Fibroblast of lung (primary cell): ENCODE measurements around the gene WDR33. TPM values are rescaled to one million over a fixed set of nuclear protein-coding genes. Genes with fewer than 3 reads are reported as not detected.
"Not testable (repeated sequence)": the region's sequence is repeated elsewhere in the genome, so short reads cannot be mapped to it uniquely, and the experiment has no call there.

Source experiments
- DNase-seq, 2 donors: peaks; one replicate each; pipeline versions ENCODE4 v3.0.0 to v3.0.0-alpha.2; 2010; ENCODE audit warnings: low read depth in 2 of 2
- H2AFZ ChIP-seq: 2 replicates; pipeline ENCODE4 v1.5.1; 2012; ENCODE audit warnings: low read length, control low read depth, inconsistent platforms
- H3K27ac ChIP-seq: 2 replicates; pipeline ENCODE4 v1.5.1; 2011; ENCODE audit warnings: low read length, control low read depth; ENCODE audit not compliant: insufficient read depth
- H3K27me3 ChIP-seq: 2 replicates; pipeline ENCODE4 v1.5.1; 2011; ENCODE audit warnings: mild to moderate bottlenecking, low read length; ENCODE audit not compliant: control insufficient read depth, insufficient read depth
- H3K36me3 ChIP-seq: 2 replicates; pipeline ENCODE4 v1.5.1; 2011; ENCODE audit warnings: low read length; ENCODE audit not compliant: control insufficient read depth, insufficient read depth
- H3K4me1 ChIP-seq: 2 replicates; pipeline ENCODE4 v1.5.1; 2011; ENCODE audit warnings: low read length; ENCODE audit not compliant: control insufficient read depth, insufficient read depth; ENCODE audit errors: extremely low read depth
- H3K4me2 ChIP-seq: 2 replicates; pipeline ENCODE4 v1.5.1; 2011; ENCODE audit warnings: low read length, control low read depth; ENCODE audit not compliant: insufficient read depth; ENCODE audit errors: extremely low read depth
- H3K4me3 ChIP-seq, 4 experiments: fragments of 200-600 bp in 1 of 4; sonication (generic) in 1 of 4; replicated peaks in 1 of 4; 2 replicates each; pipeline ENCODE4 v1.5.1; 2011 to 2016; ENCODE audit warnings: low read length in 4 of 4, low read depth in 3 of 4, mild to moderate bottlenecking in 3 of 4, control low read depth in 2 of 4, inconsistent platforms in 1 of 4, mixed read lengths in 1 of 4; ENCODE audit not compliant: insufficient read depth in 1 of 4; ENCODE audit errors: control extremely low read depth in 1 of 4
- H3K79me2 ChIP-seq: 2 replicates; pipeline ENCODE4 v1.5.1; 2012; ENCODE audit warnings: mild to moderate bottlenecking, low read length, inconsistent platforms; ENCODE audit not compliant: control insufficient read depth, insufficient read depth
- H3K9ac ChIP-seq: 2 replicates; pipeline ENCODE4 v1.5.1; 2011; ENCODE audit warnings: mild to moderate bottlenecking, low read length, control low read depth; ENCODE audit not compliant: insufficient read depth
- H3K9me3 ChIP-seq: 2 replicates; pipeline ENCODE4 v1.5.1; 2012; ENCODE audit warnings: low read depth, low read length; ENCODE audit not compliant: control insufficient read depth, insufficient read depth
- H4K20me1 ChIP-seq: 2 replicates; pipeline ENCODE4 v1.5.1; 2011; ENCODE audit warnings: low read length; ENCODE audit not compliant: control insufficient read depth, insufficient read depth; ENCODE audit errors: extremely low read depth
- EZH2 ChIP-seq: IDR thresholded peaks from 2 replicates; pipeline ENCODE4 v1.5.1; 2012; ENCODE audit warnings: low read length, control low read depth, mild to moderate bottlenecking; ENCODE audit errors: missing control alignments
- polyA plus RNA-seq, 2 donors: library from polyadenylated mRNA; depleted of rRNA in 1 of 2; stranded (reverse) in 1 of 2; unstranded in 1 of 2; fragments of >200 nt; gene quantifications; 2 replicates each; pipeline ENCODE4 v1.2.1, GENCODE V29; 2011 to 2012; ENCODE audit warnings: missing spikeins in 1 of 2
- total RNA-seq: library from RNA; depleted of rRNA; stranded (reverse); fragments of >200 nt; gene quantifications from 2 replicates; pipeline ENCODE4 v1.2.1, GENCODE V29; 2014
- TF ChIP-seq, protein P1 (sequence below), 2 donors: IDR thresholded peaks in 1 of 2; conservative IDR thresholded peaks in 1 of 2; 1 replicate in 1 of 2; 2 replicates in 1 of 2; pipeline ENCODE4 v1.5.1; 2011 to 2012; ENCODE audit warnings: low read length in 2 of 2, control low read depth in 1 of 2, inconsistent platforms in 1 of 2, low read depth in 1 of 2, mild to moderate bottlenecking in 1 of 2

The WDR33 gene
- total and polyA plus RNA-seq, 2 donors (not counting 1 experiment from before 2014, with no cell fraction given): 27.2 to 28.6 TPM

DNA sequence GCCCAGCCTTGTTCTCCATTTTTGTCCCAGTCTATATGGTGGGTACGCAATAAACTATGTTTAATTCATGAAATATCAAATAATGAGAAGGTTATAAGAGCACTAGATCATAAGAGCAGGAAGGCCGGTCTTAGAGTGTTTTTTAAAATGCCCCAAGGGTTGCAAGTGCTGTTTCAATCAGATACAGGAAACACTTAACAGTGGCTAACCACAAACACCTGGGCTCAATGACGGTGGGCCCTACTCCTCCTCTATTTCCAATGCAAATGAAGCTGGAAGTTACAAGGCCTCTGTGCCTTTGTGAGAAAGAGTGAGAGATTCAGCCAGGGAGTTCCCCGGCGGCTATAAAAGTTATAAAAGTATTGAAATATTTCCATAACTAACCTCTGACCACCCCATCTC is 18.9 kb upstream of the WDR33 start:
- H3K4me3 ChIP-seq: no peak overlapping the region
- DNase-seq: peak in 1 of 2 donors; percentile 50
- no peaks in the 10 kb centered on the region for H3K9me3 ChIP-seq
- no peaks in the 10 kb centered on the region for H3K79me2 ChIP-seq
- no peaks in the 10 kb centered on the region for H3K4me1 ChIP-seq
- H4K20me1 ChIP-seq: no peaks in the 10 kb centered on the region
- no peaks in the 10 kb centered on the region for H3K36me3 ChIP-seq
- H3K27me3 ChIP-seq: no peaks in the 10 kb centered on the region
- no peak overlapping the region for H3K27ac ChIP-seq
- no peak overlapping the region for H3K9ac ChIP-seq
- no peak for TF ChIP-seq EZH2
- TF ChIP-seq, protein P1, sequence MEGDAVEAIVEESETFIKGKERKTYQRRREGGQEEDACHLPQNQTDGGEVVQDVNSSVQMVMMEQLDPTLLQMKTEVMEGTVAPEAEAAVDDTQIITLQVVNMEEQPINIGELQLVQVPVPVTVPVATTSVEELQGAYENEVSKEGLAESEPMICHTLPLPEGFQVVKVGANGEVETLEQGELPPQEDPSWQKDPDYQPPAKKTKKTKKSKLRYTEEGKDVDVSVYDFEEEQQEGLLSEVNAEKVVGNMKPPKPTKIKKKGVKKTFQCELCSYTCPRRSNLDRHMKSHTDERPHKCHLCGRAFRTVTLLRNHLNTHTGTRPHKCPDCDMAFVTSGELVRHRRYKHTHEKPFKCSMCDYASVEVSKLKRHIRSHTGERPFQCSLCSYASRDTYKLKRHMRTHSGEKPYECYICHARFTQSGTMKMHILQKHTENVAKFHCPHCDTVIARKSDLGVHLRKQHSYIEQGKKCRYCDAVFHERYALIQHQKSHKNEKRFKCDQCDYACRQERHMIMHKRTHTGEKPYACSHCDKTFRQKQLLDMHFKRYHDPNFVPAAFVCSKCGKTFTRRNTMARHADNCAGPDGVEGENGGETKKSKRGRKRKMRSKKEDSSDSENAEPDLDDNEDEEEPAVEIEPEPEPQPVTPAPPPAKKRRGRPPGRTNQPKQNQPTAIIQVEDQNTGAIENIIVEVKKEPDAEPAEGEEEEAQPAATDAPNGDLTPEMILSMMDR (conservative IDR thresholded peaks at IDR 0.05 in 1 of 2, IDR thresholded peaks at IDR 0.05 in 1 of 2; ENCODE audit: low read depth in 1 of 2, low read length in 2 of 2): no peak
- H2AFZ ChIP-seq: no peak overlapping the region
- H3K4me2 ChIP-seq: no peak overlapping the region

DNA sequence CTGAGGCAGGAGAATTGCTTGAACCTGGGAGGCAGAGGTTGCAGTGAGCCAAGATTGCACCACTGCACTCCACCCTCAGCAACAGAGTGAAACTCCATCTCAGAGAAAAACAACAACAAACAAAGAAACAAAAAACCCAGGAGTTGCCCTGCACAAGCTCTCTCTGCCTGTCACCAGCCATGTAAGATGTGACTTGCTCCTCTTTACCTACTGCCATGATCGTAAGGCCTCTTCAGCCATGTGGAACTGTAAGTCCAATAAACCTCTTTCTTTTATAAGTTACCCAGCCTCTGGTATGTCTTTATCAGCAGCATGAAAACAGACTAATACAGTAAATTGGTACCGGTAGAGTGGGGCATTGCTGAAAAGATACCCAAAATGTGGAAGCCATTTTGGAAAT is 15.7 kb upstream of the WDR33 start:
- H3K4me3 ChIP-seq, H3K9ac ChIP-seq, H3K9me3 ChIP-seq, H3K79me2 ChIP-seq, H3K4me2 ChIP-seq, H3K27ac ChIP-seq, H4K20me1 ChIP-seq, DNase-seq, H3K36me3 ChIP-seq, H3K27me3 ChIP-seq, H3K4me1 ChIP-seq, H2AFZ ChIP-seq: not testable (repeated sequence)

DNA sequence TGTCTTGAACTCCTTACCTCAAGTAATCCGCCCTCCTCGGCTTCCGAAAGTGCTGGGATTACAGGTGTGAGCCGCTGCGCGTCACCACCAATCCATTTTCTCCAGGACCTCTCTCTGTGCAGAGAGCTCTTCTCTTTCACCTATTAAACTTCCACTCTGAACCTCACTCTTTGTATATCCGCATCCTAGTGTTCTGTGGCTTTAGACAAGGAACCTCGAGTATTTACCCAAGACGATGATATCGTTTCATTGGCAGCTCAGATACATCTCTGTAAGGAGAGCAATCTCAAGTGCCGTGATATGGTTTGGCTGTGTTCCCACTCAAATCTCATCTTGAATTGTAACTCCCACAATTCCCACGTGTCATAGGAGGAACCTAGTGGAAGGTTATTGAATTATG is 15.1 kb upstream of the WDR33 start:
- no peak overlapping the region for H3K9ac ChIP-seq
- H3K79me2 ChIP-seq: no peaks in the 10 kb centered on the region
- no peaks in the 10 kb centered on the region for H3K27me3 ChIP-seq
- H3K4me2 ChIP-seq: no peak overlapping the region
- DNase-seq: peak in 1 of 2 donors; percentile 38
- no peaks in the 10 kb centered on the region for H3K36me3 ChIP-seq
- H2AFZ ChIP-seq: no peak overlapping the region
- H3K9me3 ChIP-seq: no peaks in the 10 kb centered on the region
- no peak for TF ChIP-seq EZH2
- TF ChIP-seq, protein P1 (conservative IDR thresholded peaks at IDR 0.05 in 1 of 2, IDR thresholded peaks at IDR 0.05 in 1 of 2; ENCODE audit: low read depth in 1 of 2, low read length in 2 of 2): no peak
- H3K4me3 ChIP-seq: no peak overlapping the region
- no peaks in the 10 kb centered on the region for H3K4me1 ChIP-seq
- H3K27ac ChIP-seq: no peak overlapping the region
- no peaks in the 10 kb centered on the region for H4K20me1 ChIP-seq
